Measurements from ENCODE around the gene IRS2. TPM values are rescaled to one million over a fixed set of nuclear protein-coding genes. Genes with fewer than 3 reads are reported as not detected.
"Not testable (repeated sequence)": the region's sequence is repeated elsewhere in the genome, so short reads cannot be mapped to it uniquely, and the experiment has no call there.

The IRS2 gene
- total RNA-seq, 2 experiments from 2014 or later: 0.63 to 2.7 TPM

DNA sequence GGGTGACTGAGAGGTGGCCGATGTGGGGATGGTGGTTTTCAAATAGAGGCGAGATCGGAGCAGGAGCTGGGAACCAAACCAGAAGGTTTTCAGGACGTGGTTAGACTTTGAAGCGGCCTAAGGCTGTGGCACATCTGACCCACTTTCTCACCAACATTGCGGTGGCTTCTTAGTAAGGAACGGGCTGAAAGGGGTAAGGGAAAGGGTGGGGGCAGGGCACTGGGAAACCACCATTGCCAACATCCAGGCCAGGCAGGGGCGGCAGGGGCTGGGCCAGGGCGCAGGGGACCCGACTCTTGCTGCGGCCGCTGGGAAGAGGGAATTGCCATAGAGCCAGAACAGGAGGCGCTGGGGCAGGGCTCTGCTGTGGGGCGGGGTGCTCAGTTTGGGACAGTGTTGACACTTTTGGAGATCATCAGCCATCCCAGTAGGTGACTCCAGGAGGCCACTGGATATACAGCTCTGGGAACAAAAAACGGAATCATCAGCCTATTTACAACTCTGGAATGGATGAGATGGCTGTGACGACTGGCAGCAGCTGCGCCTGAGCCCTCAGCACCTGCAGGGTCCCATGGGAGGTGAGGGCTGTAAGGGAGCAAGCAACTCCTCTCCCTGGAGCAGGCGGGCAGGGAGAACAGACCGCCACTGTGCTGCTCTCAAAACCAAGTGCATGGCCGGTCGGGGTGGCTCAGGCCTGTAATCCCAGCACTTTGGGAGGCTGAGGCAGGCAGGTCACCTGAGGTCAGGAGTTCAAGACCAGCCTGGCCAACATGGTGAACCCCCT lies 52.2 kb downstream of the IRS2 start:
- Histone ChIP-seq H3K27ac (ENCODE audit: low read depth, low read length, poor library complexity, severe bottlenecking) (no peak overlapping the region), H4K20me1 (ENCODE audit: insufficient read depth, low read length) (no peaks in the 10 kb centered on the region), H3K9me2 (ENCODE audit: insufficient read depth, low read length) (no peaks in the 10 kb centered on the region), H3K4me3 (ENCODE audit: low read depth, low read length, poor library complexity, severe bottlenecking) (no peak overlapping the region), H3K4me1 (ENCODE audit: insufficient read depth, low read length, poor library complexity, severe bottlenecking) (no peaks in the 10 kb centered on the region), H3K9me3 (ENCODE audit: low read length) (no peaks in the 10 kb centered on the region), H3K36me3 (ENCODE audit: insufficient read depth, low read length) (no peaks in the 10 kb centered on the region), H3K79me2 (ENCODE audit: insufficient read depth, low read depth, low read length) (no peaks in the 10 kb centered on the region), H2AFZ (ENCODE audit: low read length) (no peak overlapping the region), H3K4me2 (ENCODE audit: low read length) (no peak overlapping the region)
- POLR2A ChIA-PET: interaction anchor here (0.7 kb wide), 1 partner anchor 779 kb away, joined by 4 read pairs; no protein-coding TSS in a partner anchor
- DNase-seq (ENCODE audit: low spot score): no peak
- no peak for TF ChIP-seq EZH2phosphoT487 (IDR thresholded peaks at IDR 0.05; ENCODE audit: borderline replicate concordance, low read depth, low read length)
- TF ChIP-seq CTCF (conservative IDR thresholded peaks at IDR 0.05; ENCODE audit: low read length): no peak
- no TSS peak for BruUV-seq (replicated peaks)
- intact Hi-C loops (cut with micrococcal nuclease; ENCODE audit: unreplicated experiment): no loop called here
- CTCF ChIA-PET (ENCODE audit: unreplicated experiment): no interaction called here

- DNase-seq (ENCODE audit: low spot score): no peak
- CTCF ChIA-PET (ENCODE audit: unreplicated experiment): no interaction called here
These were observed 52.8 kb downstream of the IRS2 start for GRCh38 chr13:109733550-109733949.

DNA sequence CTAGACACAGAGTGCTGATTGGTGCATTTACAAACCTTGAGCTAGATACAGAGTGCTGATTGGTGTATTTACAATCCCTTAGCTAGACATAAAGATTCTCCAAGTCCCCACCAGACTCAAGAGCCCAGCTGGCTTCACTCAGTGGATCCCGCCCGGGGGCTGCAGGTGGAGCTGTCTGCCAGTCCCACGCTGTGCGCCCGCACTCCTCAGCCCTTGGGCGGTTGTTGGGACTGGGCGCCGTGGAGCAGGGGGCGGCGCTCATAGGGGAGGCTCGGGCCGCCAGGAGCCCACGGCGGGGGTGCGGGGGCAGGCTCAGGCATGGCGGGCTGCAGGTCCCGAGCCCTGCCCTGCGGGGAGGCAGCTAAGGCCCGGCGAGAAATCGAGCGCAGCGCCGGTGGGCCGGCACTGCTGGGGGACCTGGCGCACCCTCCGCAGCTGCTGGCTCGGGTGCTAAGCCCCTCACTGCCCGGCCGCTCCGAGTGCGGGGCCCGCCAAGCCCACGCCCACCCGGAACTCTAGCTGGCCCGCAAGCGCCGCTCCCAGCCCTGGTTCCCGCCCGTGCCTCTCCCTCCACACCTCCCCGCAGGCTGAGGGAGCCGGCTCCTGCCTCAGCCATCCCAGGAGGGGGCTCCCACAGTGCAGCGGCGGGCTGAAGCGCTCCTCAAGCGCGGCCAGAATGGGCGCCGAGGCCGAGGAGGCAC lies 53.8 kb downstream of the IRS2 start:
- H2AFZ ChIP-seq (ENCODE audit: low read length); H3K4me1 ChIP-seq (ENCODE audit: insufficient read depth, low read length, poor library complexity, severe bottlenecking); BruUV-seq (replicated peaks); DNase-seq (ENCODE audit: low spot score); H3K36me3 ChIP-seq (ENCODE audit: insufficient read depth, low read length); intact Hi-C loops (cut with micrococcal nuclease; ENCODE audit: unreplicated experiment); H4K20me1 ChIP-seq (ENCODE audit: insufficient read depth, low read length); H3K4me3 ChIP-seq (ENCODE audit: low read depth, low read length, poor library complexity, severe bottlenecking); H3K27ac ChIP-seq (ENCODE audit: low read depth, low read length, poor library complexity, severe bottlenecking); POLR2A ChIA-PET; H3K9me2 ChIP-seq (ENCODE audit: insufficient read depth, low read length); H3K4me2 ChIP-seq (ENCODE audit: low read length); CTCF ChIA-PET (ENCODE audit: unreplicated experiment); H3K9me3 ChIP-seq (ENCODE audit: low read length); H3K79me2 ChIP-seq (ENCODE audit: insufficient read depth, low read depth, low read length): not testable (repeated sequence)

More at GRCh38 chr13:109733550-109733949, 52.8 kb downstream of the IRS2 start:
- no peaks in the 10 kb centered on the region for H3K9me2 ChIP-seq (ENCODE audit: insufficient read depth, low read length)
- no peak overlapping the region for H3K4me3 ChIP-seq (ENCODE audit: low read depth, low read length, poor library complexity, severe bottlenecking)
- POLR2A ChIA-PET: no interaction called here
- no peaks in the 10 kb centered on the region for H3K79me2 ChIP-seq (ENCODE audit: insufficient read depth, low read depth, low read length)
- no TSS peak for BruUV-seq (replicated peaks)
- H4K20me1 ChIP-seq (ENCODE audit: insufficient read depth, low read length): no peaks in the 10 kb centered on the region
- H3K4me2 ChIP-seq (ENCODE audit: low read length): no peak overlapping the region
- no peaks in the 10 kb centered on the region for H3K36me3 ChIP-seq (ENCODE audit: insufficient read depth, low read length)
- TF ChIP-seq EZH2phosphoT487 (IDR thresholded peaks at IDR 0.05; ENCODE audit: borderline replicate concordance, low read depth, low read length) (no peak), CTCF (conservative IDR thresholded peaks at IDR 0.05; ENCODE audit: low read length) (no peak)
- no peak overlapping the region for H2AFZ ChIP-seq (ENCODE audit: low read length)
- no peak overlapping the region for H3K27ac ChIP-seq (ENCODE audit: low read depth, low read length, poor library complexity, severe bottlenecking)
- no peaks in the 10 kb centered on the region for H3K4me1 ChIP-seq (ENCODE audit: insufficient read depth, low read length, poor library complexity, severe bottlenecking)
- H3K9me3 ChIP-seq (ENCODE audit: low read length): no peaks in the 10 kb centered on the region
- intact Hi-C loops (cut with micrococcal nuclease; ENCODE audit: unreplicated experiment): no loop called here

Data from OCI-LY7 (cell line).